Activated T-helper 1 cell treated with anti-CD3 and anti-CD28 coated beads, Interleukin-2, amount 50 U/mL, for 16 hours (primary cell): ENCODE measurements around the gene TMBIM1.

Experiments used
- DNase-seq, 2 donors: peaks; one replicate each; pipeline ENCODE4 v3.0.0-alpha.2; 2020; ENCODE audit warnings: low read depth in 1 of 2, low spot score in 1 of 2

TMBIM1 gene

GRCh38 chr2:218292048-218293014 is at the start of gene TMBIM1:
Gene TMBIM1, minus strand, starts transcription at chr2:218292503. Its CDS starts 10,362 bp downstream, at chr2:218282141.
- peak; percentile 56 to 71 for DNase-seq

GRCh38 chr2:218341381-218341780 is 49.1 kb upstream of the TMBIM1 start:
- DNase-seq: no peak

GRCh38 chr2:218340656-218341055 is 48.4 kb upstream of the TMBIM1 start:
- DNase-seq: no peak

GRCh38 chr2:218334531-218334930 is 42.2 kb upstream of the TMBIM1 start:
- no peak for DNase-seq

GRCh38 chr2:218332920-218333645 is 40.8 kb upstream of the TMBIM1 start:
- DNase-seq: no peak

- no peak for DNase-seq
Measured at GRCh38 chr2:218332288-218332687, 40.0 kb upstream of the TMBIM1 start.

GRCh38 chr2:218331745-218332144 is 39.4 kb upstream of the TMBIM1 start:
- no peak for DNase-seq

GRCh38 chr2:218329826-218330593 is 37.7 kb upstream of the TMBIM1 start:
- no peak for DNase-seq

- no peak for DNase-seq
Measured at GRCh38 chr2:218329027-218329825, 36.9 kb upstream of the TMBIM1 start.

- DNase-seq: no peak
Measured at GRCh38 chr2:218328294-218328693, 36.0 kb upstream of the TMBIM1 start.

GRCh38 chr2:218327451-218328210 is 35.3 kb upstream of the TMBIM1 start:
- DNase-seq: no peak

GRCh38 chr2:218326315-218326714 is 34.0 kb upstream of the TMBIM1 start:
- DNase-seq: no peak

GRCh38 chr2:218325566-218326160 is 33.4 kb upstream of the TMBIM1 start:
- no peak for DNase-seq

- no peak for DNase-seq
Measured at GRCh38 chr2:218323526-218324472, 31.5 kb upstream of the TMBIM1 start.

GRCh38 chr2:218322768-218323525 is 30.6 kb upstream of the TMBIM1 start:
- DNase-seq: peak in 1 of 2 donors; percentile 26

GRCh38 chr2:218320704-218321336 is 28.5 kb upstream of the TMBIM1 start:
- DNase-seq: no peak

GRCh38 chr2:218319813-218320365 is 27.6 kb upstream of the TMBIM1 start:
- no peak for DNase-seq
